Mesenchymal stem cell (in vitro differentiated cells and primary cell): ENCODE measurements around the gene RACGAP1.

Experiments used
- DNase-seq: peaks from one replicate; pipeline ENCODE4 v3.0.0-alpha.2; 2013
- H2AFZ ChIP-seq: one replicate; pipeline ENCODE4 v1.6.1; 2013; ENCODE audit warnings: low read depth, mild to moderate bottlenecking, control low read depth, inconsistent platforms, low read length, moderate library complexity
- H2AK5ac ChIP-seq: 2 replicates; pipeline ENCODE4 v1.6.1; 2013; ENCODE audit warnings: low read length, moderate library complexity, mild to moderate bottlenecking, inconsistent platforms; ENCODE audit not compliant: severe bottlenecking
- H2BK120ac ChIP-seq: one replicate; pipeline ENCODE4 v1.6.1; 2013; ENCODE audit warnings: low read depth, mild to moderate bottlenecking, inconsistent platforms, low read length, moderate library complexity
- H2BK12ac ChIP-seq, 2 experiments: one replicate each; pipeline ENCODE4 v1.6.1; 2013; ENCODE audit warnings: inconsistent platforms in 2 of 2, low read length in 2 of 2, mild to moderate bottlenecking in 2 of 2, moderate library complexity in 2 of 2, control low read depth in 1 of 2
- H2BK15ac ChIP-seq: one replicate; pipeline ENCODE4 v1.6.1; 2013; ENCODE audit warnings: mild to moderate bottlenecking, low read depth, inconsistent platforms; ENCODE audit not compliant: poor library complexity, severe bottlenecking
- H2BK5ac ChIP-seq: 2 replicates; pipeline ENCODE4 v1.6.1; 2013; ENCODE audit warnings: low read depth, mild to moderate bottlenecking, low read length, control low read depth, inconsistent platforms; ENCODE audit not compliant: poor library complexity, severe bottlenecking
- H3K14ac ChIP-seq, 2 experiments: one replicate each; pipeline ENCODE4 v1.6.1; 2013; ENCODE audit warnings: inconsistent platforms in 2 of 2, low read length in 2 of 2, control low read depth in 1 of 2, mild to moderate bottlenecking in 1 of 2, moderate library complexity in 1 of 2
- H3K18ac ChIP-seq, 2 experiments: one replicate each; pipeline ENCODE4 v1.6.1; 2013; ENCODE audit warnings: inconsistent platforms in 2 of 2, low read length in 2 of 2, control low read depth in 1 of 2, low read depth in 1 of 2, mild to moderate bottlenecking in 1 of 2
- H3K23ac ChIP-seq, 2 experiments: one replicate each; pipeline ENCODE4 v1.6.1; 2013; ENCODE audit warnings: inconsistent platforms in 2 of 2, low read length in 2 of 2, mild to moderate bottlenecking in 2 of 2, moderate library complexity in 2 of 2, control low read depth in 1 of 2
- H3K27ac ChIP-seq: 2 replicates; pipeline ENCODE4 v1.5.1; 2013; ENCODE audit warnings: mild to moderate bottlenecking, moderate library complexity, low read length, control low read depth, inconsistent platforms; ENCODE audit not compliant: poor library complexity, severe bottlenecking
- H3K27me3 ChIP-seq, 2 experiments: 2 replicates each; pipeline versions ENCODE4 v1.6.1 to v1.7.0; 2013; ENCODE audit warnings: low read length in 2 of 2, mild to moderate bottlenecking in 2 of 2, moderate library complexity in 2 of 2, control low read depth in 1 of 2, inconsistent platforms in 1 of 2; ENCODE audit not compliant: control insufficient read depth in 1 of 2, insufficient read depth in 1 of 2
- H3K36me3 ChIP-seq, 2 experiments: 2 replicates each; pipeline versions ENCODE4 v1.6.1 to v1.7.0; 2013; ENCODE audit warnings: low read length in 2 of 2, control low read depth in 1 of 2, inconsistent platforms in 1 of 2, low read depth in 1 of 2, mild to moderate bottlenecking in 1 of 2; ENCODE audit not compliant: insufficient read depth in 2 of 2, control insufficient read depth in 1 of 2
- H3K4ac ChIP-seq, 2 experiments: one replicate each; pipeline ENCODE4 v1.6.1; 2013; ENCODE audit warnings: inconsistent platforms in 2 of 2, low read length in 2 of 2, mild to moderate bottlenecking in 2 of 2, moderate library complexity in 2 of 2, control low read depth in 1 of 2, low read depth in 1 of 2
- H3K4me1 ChIP-seq: 2 replicates; pipeline ENCODE4 v1.6.1; 2013; ENCODE audit warnings: low read depth, low read length, control low read depth; ENCODE audit not compliant: control insufficient read depth, insufficient read depth
- H3K4me2 ChIP-seq: 2 replicates; pipeline ENCODE4 v1.6.1; 2013; ENCODE audit warnings: low read length, mild to moderate bottlenecking, inconsistent platforms; ENCODE audit not compliant: poor library complexity, severe bottlenecking
- H3K4me3 ChIP-seq, 2 experiments: 2 replicates each; pipeline versions ENCODE4 v1.5.1 to v1.7.0; 2013; ENCODE audit warnings: low read length in 2 of 2, mild to moderate bottlenecking in 2 of 2, control low read depth in 1 of 2, low read depth in 1 of 2; ENCODE audit not compliant: insufficient read depth in 1 of 2
- H3K79me1 ChIP-seq: replicated peaks from 2 replicates; pipeline ENCODE4 v1.6.1; 2013; ENCODE audit warnings: mild to moderate bottlenecking, control low read depth, low read length, inconsistent platforms; ENCODE audit not compliant: poor library complexity, severe bottlenecking
- H3K9ac ChIP-seq: 2 replicates; pipeline ENCODE4 v1.7.0; 2013; ENCODE audit warnings: mild to moderate bottlenecking, low read length, moderate library complexity
- H3K9me3 ChIP-seq: 2 replicates; pipeline ENCODE4 v1.7.0; 2013; ENCODE audit warnings: mild to moderate bottlenecking, low read length; ENCODE audit not compliant: control insufficient read depth
- H4K8ac ChIP-seq: one replicate; pipeline ENCODE4 v1.6.1; 2013; ENCODE audit warnings: inconsistent platforms, mild to moderate bottlenecking, low read length, moderate library complexity
- H4K91ac ChIP-seq: one replicate; pipeline ENCODE4 v1.6.1; 2013; ENCODE audit warnings: mild to moderate bottlenecking, low read length, inconsistent platforms
- WGBS: methylation state at CpG from one replicate; pipeline ENCODE4 v1.1.7; 2013; ENCODE audit warnings: mixed read lengths; 5-methylcytosine and 5-hydroxymethylcytosine counted together

RACGAP1 gene

DNA sequence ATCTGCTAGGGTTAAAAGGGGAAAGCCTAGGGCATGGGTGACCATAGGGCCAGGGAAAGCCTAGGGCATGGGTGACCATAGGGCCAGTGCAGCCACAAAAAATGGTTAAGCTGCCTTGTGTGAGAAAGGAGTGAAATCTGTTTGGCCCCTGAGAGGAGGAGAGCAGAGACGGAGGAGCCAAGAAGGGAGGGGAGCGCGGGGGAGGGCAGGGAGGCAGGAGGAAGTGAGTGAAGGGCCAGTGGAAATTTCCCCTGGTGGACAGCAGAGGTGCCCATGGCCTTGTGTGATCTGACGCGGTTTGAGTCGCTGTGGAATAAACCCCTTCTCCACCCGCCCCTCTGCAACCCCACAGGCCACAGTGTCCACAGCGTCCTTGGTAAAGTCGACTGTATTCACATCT is 53.2 kb downstream of the RACGAP1 start:
- Histone ChIP-seq H3K36me3 (no peaks in the 10 kb centered on the region), H3K4me1 (peaks cover 9% of the 10 kb centered on the region), H3K9me3 (no peaks in the 10 kb centered on the region), H3K4ac (no peak overlapping the region), H2AK5ac (no peak overlapping the region), H2BK5ac (no peak overlapping the region), H3K27ac (no peak overlapping the region), H3K23ac (no peak overlapping the region), H2BK12ac (no peak overlapping the region), H4K8ac (no peak overlapping the region), H3K18ac (no peak overlapping the region), H3K27me3 (peaks cover 41 to 71% of the 10 kb centered on the region in 2 experiments), H3K4me3 (no peak overlapping the region), H3K4me2 (no peak overlapping the region), H3K79me1 (no peaks in the 10 kb centered on the region), H3K9ac (no peak overlapping the region), H2AFZ (no peak overlapping the region), H2BK120ac (no peak overlapping the region), H4K91ac (no peak overlapping the region), H3K14ac (no peak overlapping the region), H2BK15ac (no peak overlapping the region)
- no peak for DNase-seq
- WGBS, result 85% methylated on average over 7 of the region's 9 CpGs

DNA sequence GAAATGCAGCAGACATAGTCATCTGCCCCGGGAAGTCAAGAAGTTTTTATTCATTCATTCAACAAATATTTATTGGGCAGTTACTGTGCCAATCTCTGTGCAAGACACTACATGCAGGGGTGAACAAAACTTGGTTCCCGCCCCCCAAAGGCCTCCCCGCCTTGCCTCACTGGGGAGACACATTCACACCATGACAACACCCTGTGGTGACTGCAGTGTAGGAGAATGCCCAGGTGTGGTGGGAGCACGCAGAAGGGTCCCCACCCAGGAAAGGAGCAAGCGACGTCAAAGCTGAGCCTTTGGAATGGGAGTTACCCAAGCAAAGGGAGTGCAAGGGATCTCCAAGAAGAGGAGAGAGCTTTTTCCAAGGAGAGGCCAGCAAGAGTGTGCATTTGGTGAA is 54.2 kb downstream of the RACGAP1 start:
- DNase-seq, result no peak
- H3K36me3 ChIP-seq, result no peaks in the 10 kb centered on the region
- H3K23ac ChIP-seq, result no peak overlapping the region
- H3K79me1 ChIP-seq, result no peaks in the 10 kb centered on the region
- H3K27me3 ChIP-seq, result peaks cover 43 to 71% of the 10 kb centered on the region in 2 experiments
- no peak overlapping the region for H4K8ac ChIP-seq
- no peak overlapping the region for H2AK5ac ChIP-seq
- H3K9ac ChIP-seq, result no peak overlapping the region
- no peak overlapping the region for H2BK120ac ChIP-seq
- H3K14ac ChIP-seq, result no peak overlapping the region
- no peak overlapping the region for H3K4me2 ChIP-seq
- H3K4ac ChIP-seq, result no peak overlapping the region
- no peak overlapping the region for H2BK15ac ChIP-seq
- no peak overlapping the region for H3K4me3 ChIP-seq
- H2AFZ ChIP-seq, result no peak overlapping the region
- H3K18ac ChIP-seq, result no peak overlapping the region
- no peaks in the 10 kb centered on the region for H3K9me3 ChIP-seq
- peaks cover 14% of the 10 kb centered on the region for H3K4me1 ChIP-seq
- H2BK5ac ChIP-seq, result no peak overlapping the region
- 90% methylated on average over 5 of the region's 6 CpGs for WGBS
- H4K91ac ChIP-seq, result no peak overlapping the region
- H2BK12ac ChIP-seq, result no peak overlapping the region
- H3K27ac ChIP-seq, result no peak overlapping the region

- Histone ChIP-seq H3K4me3 (no peak overlapping the region), H3K18ac (no peak overlapping the region), H3K9me3 (no peaks in the 10 kb centered on the region), H3K4ac (no peak overlapping the region), H3K4me2 (no peak overlapping the region), H2BK15ac (no peak overlapping the region), H3K36me3 (no peaks in the 10 kb centered on the region), H3K14ac (peak overlapping the region in 1 of 2 experiments; percentile 35), H3K23ac (no peak overlapping the region), H3K4me1 (peaks cover 14% of the 10 kb centered on the region), H2BK5ac (no peak overlapping the region), H3K27me3 (peaks cover 48 to 71% of the 10 kb centered on the region in 2 experiments), H3K27ac (no peak overlapping the region), H3K79me1 (no peaks in the 10 kb centered on the region), H4K91ac (no peak overlapping the region), H2BK120ac (no peak overlapping the region), H2AFZ (no peak overlapping the region), H3K9ac (no peak overlapping the region), H2BK12ac (no peak overlapping the region), H2AK5ac (no peak overlapping the region), H4K8ac (no peak overlapping the region)
- no peak for DNase-seq
- 72% methylated on average over 10 of the region's 10 CpGs for WGBS
These were observed 54.6 kb downstream of the RACGAP1 start for GRCh38 chr12:49970658-49971057.

- Histone ChIP-seq H3K9ac (no peak overlapping the region), H2AK5ac (no peak overlapping the region), H3K23ac (no peak overlapping the region), H2AFZ (no peak overlapping the region), H3K27ac (no peak overlapping the region), H4K8ac (no peak overlapping the region), H3K4ac (no peak overlapping the region), H3K79me1 (no peaks in the 10 kb centered on the region), H3K36me3 (no peaks in the 10 kb centered on the region), H3K4me1 (peaks cover 14% of the 10 kb centered on the region), H4K91ac (no peak overlapping the region), H3K4me3 (no peak overlapping the region), H2BK15ac (no peak overlapping the region), H2BK12ac (no peak overlapping the region), H2BK120ac (no peak overlapping the region), H2BK5ac (no peak overlapping the region), H3K4me2 (no peak overlapping the region), H3K9me3 (no peaks in the 10 kb centered on the region), H3K14ac (no peak overlapping the region), H3K27me3 (peaks cover 55 to 69% of the 10 kb centered on the region in 2 experiments), H3K18ac (no peak overlapping the region)
- no peak for DNase-seq
- 93% methylated on average over 12 of the region's 12 CpGs for WGBS
These were observed 55.5 kb downstream of the RACGAP1 start for GRCh38 chr12:49969651-49970429.
